NCI-H2171 (cell line): ENCODE data around the gene GBP3.
"Not testable (repeated sequence)": the region's sequence is repeated elsewhere in the genome, so short reads cannot be mapped to it uniquely, and the experiment has no call there.

Experiments used
- DNase-seq: peaks from one replicate; lab custom pipeline; 2025; lab: John Stamatoyannopoulos, UW

The GBP3 gene

DNA sequence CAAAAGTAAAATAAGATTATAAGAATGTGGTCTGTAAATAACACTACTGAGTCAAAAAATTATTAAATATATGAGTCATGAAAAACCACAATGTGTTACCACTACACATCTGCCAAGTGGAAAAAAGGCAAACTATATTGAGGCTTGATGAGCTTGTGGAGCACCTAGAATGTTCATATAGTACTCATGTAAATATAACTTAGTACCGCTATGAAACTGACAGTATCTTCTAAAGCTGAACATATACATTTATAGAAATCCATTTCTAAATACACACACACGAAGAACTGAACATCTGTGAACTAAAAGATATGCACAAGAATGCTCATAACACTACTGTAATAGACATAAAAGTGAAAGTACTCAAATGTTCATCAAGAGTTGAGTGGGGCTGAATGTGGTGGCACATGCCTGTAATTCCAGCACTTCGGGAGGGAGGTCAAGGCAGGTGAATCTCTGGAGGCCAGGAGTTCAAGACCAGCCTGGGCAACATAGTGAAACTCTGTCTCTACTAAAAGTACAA lies 18.5 kb upstream of the GBP3 start:
- no peak for DNase-seq

DNA sequence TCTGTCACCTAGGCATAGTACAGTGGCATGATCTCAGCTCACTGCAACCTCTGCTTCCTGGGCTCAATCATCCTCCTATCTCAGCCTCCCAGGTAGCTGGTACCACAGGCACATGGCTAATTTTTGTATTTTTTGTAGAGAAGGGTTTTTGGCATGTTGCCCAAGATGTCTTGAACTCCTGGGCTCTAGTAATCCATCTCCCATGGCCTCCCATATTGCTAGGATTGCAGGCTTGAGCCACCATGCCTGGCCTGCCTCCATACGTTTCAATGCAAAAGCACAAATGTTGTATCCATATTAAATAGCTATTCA lies 17.6 kb upstream of the GBP3 start:
- no peak for DNase-seq

DNA sequence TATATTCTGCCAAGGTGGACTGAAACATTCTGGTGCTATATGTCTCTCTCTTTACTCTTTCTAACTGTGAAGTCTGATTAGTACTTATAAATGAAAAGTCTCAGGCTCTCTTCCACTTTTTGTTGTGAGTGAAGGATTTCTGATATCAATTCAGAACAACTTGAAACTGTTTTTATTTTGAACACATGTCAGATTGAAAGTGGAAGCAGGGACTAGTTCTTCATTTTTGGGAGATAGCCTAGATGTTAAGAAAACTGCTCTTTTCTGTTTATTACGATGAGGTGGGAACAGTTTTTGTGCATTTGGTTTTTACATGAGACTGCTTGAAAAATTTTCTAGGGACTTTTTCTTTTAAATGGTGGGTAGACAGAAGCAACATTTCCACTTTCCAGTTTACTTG lies 14.5 kb upstream of the GBP3 start:
- no peak for DNase-seq

DNA sequence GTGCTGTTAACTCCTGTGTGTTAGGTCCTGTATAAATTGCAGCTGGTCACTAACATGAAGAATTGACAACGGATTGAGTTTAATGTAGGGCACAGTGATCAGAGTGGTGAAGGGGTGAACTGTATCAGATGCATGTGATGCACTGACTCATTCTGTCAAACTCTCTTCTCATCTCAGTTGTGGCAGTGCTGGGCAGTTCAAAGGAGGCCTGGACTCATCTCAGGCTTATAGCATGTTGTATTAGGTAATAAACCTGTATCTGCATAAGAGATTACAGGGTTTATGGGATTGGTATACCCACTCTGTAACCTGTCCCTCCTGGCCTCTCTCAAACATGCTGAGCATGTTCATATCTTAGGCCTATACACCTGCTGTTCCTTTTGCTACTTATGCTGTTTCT lies 12.4 kb upstream of the GBP3 start:
- no peak for DNase-seq

DNA sequence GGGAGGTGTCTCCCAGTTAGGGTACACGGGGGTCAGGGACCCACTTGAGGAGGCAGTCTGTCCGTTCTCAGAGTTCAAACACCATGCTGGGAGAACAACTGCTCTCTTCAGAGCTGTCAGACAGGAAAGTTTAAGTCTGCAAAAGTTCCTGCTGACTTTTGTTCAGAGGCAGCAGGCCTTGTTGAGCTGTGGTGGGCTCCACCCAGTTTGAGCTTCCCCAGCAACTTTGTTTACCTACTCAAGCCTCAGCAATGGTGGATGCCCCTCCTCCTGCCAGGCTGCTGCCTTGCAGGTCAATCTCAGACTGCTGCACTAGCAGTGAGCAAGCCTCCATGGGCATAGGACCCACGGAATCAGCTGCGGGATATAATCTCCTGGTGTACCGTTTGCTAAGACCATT lies 11.3 kb upstream of the GBP3 start:
- DNase-seq, result not testable (repeated sequence)

DNA sequence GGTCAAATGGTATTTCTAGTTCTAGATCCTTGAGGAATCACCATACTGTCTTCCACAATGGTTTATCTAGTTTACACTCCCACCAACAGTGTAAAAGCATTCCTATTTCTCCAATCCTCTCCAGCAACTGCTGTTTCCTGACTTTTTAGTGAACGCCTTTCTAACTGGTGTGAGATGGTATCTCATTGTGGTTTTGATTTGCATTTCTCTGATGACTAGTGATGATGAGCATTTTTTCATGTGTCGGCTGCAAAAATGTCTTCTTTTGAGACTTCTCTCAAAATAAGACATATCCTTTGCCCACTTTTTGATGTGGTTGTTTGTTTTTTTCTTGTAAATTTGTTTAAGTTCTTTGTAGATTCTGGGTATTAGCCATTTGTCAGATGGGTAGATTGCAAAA lies 6.4 kb upstream of the GBP3 start:
- not testable (repeated sequence) for DNase-seq

DNA sequence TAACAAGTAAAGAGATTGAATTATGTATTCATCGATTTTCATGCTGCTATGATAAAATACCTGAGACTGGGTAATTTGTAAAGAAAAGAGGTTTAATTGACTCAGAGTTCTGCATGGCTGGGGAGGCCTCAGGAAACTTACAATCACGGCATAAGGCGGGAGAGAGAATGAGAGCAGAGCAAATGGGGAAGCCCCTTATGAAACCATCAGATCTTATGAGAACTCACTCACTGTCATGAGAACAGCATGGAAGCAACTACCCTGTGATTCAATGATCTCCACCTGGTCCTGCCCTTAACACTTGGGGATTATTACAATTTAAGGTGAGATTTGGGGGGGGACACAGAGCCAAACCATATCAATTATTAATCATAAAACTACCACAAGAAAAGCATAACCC lies 3.3 kb upstream of the GBP3 start:
- no peak for DNase-seq

DNA sequence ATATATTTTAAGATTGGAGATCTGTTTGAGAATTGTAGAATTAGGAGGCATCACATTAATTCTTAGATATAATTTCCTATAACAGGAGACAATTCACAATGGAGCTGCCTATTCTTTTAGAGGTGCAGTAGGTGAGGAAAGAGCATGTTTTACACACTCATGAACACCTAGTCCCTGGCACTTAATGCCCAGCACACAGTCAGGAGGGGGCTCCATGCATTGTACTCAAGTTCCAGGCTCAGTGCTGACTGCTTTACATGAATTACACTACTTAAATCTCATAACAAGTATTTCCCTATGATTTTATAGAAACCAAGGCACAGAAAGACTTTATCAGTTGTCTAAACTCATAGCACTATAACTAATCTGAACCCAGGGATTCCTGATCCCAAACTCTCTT lies 360 bp upstream of the GBP3 start:
- DNase-seq, result no peak

DNA sequence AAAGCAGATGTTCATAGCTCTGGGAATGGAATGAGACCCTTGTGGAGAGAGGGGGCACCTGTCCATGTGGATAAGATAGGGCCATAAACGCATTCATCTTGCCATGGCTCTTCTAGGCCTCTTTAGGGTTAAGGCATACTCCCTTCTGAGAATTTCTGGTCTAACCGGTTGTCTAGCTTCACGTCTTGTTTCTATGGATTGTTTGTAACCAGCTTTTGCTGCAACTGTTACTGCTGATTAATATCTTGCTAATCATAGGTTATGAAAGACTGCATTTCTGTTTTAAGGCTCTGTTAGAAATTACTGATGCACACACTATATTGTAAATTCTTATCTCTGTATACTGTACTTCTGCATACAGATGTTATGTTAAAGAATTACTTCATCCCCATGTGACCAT lies 4.3 kb downstream of the GBP3 start:
- DNase-seq, result not testable (repeated sequence)

DNA sequence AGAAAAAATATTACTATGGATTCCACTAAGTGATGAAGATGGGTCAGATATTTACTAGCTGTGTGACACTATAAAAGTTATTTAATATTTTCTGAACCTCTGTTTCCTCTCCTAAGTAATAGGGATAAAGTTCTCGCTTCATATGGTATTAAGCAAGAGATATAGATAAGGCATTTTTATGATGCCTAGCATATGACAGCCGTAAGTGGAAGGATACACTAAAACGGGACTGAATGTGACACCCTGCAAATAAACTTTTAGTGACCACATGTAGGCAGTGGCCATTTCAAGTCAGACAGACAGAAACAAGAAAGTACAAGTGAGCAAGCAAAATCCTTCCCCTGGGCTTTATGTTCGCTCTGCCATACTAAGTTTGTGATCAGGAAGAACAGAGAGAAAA lies 14.2 kb downstream of the GBP3 start:
- no peak for DNase-seq

DNA sequence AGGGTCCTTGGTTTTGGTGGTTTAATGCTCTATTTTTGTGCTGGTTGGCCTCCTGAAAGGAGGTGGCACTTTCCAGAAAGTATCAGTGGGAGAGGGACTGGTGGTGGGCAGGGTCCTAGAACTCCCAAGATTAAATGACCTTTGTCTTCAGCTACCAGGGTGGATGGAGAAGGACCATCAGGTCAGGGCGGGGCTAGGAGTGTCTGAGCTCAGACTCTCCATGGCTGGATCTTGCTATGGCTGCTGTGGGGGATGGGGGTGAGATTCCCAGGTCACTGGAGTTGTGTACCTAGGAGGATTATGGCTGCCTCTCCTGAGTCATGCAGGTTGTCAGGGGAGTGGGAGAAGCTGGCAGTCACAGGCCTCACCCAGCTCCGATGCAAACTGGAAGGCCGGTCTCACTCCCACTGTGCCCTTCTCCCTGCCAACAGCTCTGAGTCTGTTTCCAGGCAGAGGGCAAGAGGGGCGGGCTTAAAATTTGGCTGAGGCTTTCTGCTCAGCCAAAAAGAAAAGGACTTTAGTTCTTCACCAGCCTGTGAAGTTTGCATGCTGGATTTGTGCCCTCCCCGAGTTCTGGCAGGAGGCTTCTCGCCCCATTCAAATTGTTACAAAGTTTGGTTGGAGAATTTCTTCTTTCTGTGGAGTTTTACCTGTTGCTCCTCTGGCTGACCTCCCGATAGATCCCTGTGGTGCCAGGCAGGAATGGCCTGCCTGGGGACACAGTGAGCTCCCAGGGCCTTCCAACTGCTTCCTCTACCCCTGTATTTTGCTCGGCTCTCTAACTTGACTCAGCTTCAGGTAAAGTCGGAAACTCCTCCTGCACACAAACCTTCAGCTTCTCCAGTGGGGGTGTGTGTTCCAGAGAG lies 17.1 kb downstream of the GBP3 start:
- DNase-seq, result no peak

DNA sequence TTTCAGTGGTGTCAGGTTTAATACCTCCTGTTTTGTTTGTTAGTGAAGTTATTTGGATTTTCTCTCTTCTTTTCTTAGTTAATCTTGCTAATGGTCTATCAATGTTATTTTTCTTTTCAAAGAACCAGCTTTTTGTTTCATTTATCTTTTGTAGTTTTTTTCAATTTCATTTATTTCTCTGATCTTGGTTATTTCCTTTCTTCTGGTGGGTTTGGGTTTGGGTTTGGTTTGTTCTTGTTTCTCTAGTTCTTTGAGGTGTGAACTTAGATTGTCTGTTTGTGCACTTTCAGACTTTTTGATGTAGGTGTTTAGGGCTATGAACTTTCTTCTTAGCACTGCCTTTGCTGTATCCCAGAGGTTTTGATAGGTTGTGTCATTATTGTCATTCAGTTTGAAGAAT lies 20.5 kb downstream of the GBP3 start:
- not testable (repeated sequence) for DNase-seq

DNA sequence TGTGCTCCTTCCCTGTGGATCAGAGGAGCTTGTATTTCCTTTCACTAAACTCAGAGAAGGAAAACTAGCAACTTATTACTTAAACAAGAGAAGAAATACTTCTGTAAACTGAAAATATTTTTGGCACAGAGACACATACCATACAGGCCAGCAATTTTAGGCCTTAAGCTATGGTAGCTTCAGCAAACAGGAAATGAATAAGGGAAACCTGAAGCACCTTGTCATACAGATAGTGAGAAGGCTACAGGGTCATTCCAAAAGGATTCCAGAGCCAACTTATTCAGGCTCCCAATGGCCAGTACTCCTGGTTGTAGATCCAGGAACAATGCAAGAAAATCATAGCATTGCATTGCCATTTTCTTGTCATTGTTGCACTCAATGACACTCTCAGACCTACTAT lies 21.2 kb downstream of the GBP3 start:
- no peak for DNase-seq

DNA sequence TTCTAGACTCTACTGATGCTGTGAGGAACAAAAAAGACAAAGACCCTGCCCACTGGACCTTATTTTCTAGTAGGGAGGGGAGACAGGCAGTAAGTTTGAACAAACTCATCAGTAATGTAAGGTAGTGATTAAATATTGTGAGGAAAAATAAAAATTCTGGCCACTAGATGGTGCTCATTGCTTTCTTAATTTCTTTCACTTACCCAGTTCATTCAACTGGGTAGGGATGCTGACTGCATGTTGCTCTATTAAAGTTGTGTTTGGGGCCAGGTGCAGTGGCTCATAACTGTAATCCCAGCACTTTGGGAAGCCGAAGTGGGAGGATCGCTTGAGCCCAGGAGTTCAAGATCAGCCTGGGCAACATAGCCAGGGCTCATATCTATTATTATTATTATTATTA lies 23.9 kb downstream of the GBP3 start:
- DNase-seq, result peak; percentile 20

DNA sequence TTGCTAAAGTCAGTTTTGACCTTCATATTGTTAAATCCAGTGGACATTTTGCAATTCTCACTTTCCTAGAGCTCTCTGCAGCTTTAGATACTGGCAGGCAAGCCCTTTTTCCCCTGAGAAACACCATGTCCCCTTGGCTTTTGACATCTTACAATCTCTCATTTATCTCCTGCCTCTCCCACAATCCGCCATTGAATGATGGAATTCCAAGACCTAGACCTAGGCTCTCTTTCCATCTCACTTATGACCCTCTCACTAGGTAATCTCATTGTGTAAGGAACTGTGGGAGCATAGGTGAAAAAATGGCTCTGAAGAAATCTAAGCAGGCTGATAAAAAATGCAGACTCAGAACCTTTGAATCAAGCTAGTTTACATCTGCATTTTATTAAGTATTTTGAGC lies 32.2 kb downstream of the GBP3 start:
- no peak for DNase-seq

DNA sequence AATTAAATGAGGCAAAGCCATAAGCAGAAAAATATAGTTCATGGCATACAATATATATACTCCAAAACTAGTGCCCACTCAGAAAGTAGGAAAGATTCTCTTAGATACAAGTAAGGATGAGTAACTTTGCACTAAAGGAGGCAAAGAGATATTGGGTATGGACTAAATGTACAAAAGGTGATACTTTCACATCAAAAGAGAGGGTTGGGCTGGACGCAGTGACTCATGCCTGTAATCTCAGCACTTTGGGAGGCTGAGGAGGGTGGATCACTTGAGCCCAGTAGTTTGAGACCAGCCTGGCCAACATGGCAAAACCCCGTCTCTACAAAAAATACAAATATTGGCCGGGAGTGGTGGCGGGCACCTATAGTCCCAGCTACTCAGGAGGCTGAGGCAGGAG lies 37.0 kb downstream of the GBP3 start:
- no peak for DNase-seq

DNA sequence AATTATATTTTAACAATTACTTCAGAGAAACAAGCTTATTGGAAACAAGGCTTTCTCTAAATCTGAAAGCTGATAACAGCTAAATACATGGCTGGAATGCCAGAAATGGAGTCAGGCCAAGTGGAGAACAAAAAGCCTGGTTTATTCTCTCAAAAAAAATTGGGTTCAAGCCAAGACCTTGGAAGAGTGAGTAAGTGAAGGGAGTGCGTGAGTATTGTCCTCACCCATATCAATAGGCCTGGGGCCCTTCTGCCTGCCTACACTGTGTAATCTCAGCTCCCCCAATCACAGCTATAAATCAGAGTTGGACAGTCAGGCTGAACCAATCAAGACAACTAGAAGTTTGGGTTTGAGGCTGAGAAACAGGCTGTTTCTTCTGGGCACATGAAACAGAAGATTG lies 37.6 kb downstream of the GBP3 start:
- DNase-seq, result peak; percentile 1

DNA sequence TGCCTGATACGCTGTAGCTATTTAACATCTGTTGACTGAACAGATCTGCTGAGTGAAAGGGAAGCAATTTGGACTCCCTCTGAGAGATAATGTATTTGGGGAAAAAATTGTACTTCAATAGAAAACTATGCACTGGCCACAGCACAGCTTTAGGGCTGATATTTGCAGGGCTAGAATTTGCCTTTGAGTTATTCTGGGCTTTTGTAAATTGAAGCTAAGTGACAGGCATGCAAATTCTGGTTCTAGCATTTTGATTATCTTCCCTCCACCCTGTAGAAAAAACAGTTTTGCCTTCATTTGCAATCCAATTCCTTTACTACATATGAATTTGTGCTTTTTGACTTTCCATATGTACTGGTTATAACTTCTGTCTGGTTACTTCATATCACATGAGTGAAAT lies 38.1 kb downstream of the GBP3 start:
- DNase-seq, result no peak

DNA sequence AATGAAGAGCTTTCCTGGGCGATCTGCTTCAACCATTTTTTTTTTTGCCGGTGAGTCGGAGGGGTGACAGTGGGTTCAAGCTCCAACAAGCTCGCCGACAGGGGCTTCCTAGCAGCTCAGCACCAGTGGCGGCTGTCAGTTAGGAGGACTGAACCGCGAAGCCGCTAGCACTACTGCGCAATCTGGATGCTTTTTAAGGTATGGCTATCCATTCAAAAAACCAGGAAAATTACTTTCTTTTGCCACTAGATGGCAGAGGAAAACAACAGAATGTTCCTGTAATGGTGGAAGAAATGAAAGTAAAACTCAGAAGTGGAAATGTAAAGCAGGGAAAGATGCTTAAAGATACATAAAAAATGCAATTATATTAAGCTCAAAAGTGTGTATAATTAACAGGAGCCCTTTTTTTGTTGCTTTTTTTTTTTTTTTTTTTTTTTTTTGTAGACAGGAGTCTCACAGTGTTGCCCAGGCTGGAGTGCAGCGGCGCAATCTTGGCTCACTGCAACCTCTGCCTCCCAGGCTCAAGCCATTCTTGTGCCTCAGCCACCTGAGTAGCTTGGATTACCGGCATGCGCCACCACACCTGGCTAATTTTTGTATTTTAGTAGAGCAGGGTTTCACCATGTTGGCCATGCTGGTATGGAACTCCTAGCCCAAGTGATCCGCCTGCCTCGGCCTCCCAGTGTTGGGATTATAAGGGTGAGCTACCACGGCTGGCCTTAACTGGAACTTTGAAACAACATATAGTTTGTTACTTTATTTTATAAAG lies 38.7 kb downstream of the GBP3 start:
- DNase-seq, result peak; percentile 14

DNA sequence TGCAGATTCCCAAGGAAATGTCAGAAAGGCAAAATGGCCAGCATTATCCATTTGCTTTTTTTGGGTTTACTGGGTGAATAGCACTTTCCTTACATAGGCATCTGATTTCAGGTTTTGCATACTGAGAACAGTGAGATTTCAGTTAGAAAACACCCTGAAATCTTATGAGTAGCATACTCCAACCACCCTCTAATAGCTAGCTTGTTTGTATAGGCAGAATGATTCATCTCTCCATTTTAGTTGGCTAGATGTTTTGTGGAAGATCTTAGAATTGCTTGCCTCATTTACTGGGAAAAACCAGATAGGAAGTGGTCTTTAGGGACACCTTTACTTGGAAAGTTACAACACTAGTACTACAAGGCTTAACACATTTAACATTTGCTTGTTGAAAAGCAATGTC lies 40.6 kb downstream of the GBP3 start:
- DNase-seq, result no peak

DNA sequence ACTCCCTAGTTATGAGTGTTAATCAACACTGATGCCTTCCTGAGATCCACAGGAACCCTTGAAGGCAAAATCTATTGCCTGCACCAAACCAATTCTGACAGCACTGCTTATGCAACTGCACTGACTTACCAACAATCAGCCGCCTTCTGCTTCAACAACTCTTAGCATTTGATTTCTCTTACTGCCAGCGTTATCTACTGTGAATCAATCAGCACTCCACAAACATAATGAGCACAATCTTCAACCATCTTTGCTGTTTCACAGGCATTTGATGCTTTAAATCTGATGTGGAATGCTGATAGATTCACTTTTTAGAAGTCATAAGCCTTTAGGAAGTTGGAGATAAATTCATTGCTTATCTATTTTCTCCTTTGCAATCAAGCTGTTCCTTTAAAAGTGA lies 41.2 kb downstream of the GBP3 start:
- DNase-seq, result not testable (repeated sequence)

DNA sequence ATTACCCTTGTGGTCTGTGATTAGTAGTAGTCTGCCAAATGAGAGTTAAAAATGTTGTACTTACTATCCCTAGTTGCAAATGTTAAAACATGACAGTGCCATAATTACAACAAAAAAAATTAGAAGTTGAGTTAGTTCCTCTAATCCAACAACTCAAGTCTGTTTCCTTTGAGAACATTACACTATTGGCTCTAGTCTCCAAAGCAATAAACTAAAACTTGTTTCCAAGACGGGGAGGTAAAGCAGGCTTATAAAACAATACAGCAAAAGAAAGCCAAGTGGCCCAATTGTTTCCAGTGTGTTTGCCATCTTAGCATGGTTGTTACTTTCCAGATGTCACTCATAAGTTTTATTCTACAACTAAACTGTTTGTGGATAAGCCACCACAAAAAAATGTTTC lies 41.8 kb downstream of the GBP3 start:
- no peak for DNase-seq

DNA sequence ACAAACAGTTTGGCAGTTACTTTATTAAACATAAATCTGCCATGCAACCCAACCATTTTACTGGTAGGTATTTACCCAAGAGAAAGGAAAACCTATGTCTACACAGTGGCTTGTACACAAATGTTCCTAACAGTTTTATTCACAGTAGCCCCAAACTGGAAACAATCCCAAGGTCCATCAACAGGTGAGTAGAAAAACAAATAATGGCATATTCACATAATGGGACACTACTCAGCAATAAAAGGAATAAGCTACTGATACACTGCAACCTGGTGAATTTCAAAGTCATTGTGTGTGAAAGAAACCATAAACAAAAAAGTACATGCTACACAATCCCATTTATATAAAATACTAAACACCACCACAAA lies 42.9 kb downstream of the GBP3 start:
- no peak for DNase-seq
